ENCODE results near the gene CACYBP.

The CACYBP gene

DNA sequence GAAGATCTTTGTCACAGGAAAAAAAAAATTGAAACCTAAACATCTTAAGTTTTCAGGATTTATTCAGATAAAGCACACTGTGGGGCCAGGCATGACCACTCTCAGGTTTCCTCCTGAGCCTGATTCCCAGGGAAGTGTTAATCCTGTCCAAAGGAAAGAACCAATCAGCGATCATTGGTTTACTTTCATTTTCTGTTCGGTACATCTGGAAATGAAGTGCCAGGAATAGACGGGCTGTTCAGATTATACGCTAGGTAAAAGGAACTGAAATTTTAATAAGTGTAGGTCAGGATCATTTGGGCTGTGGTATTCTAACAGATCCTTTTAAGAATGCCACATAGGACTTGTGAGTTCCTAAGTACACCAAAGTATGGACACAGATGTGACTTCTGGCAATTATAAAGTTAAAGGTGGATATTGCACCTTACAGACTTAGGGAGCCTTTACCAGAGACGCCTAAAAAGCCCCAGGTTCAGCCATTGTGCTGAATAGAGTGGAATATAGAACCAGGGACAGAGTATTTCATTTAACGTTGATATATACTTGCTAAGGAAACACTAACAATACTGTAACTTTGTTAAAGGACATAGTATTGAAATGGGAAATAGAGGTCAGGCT, 9.3 kb upstream of the CACYBP start:
- H3F3A ChIP-seq (ENCODE audit: insufficient read depth, low read length): no peaks in the 10 kb centered on the region
- H3K9me2 ChIP-seq (ENCODE audit: low read depth, low read length): no peaks in the 10 kb centered on the region
- H3K36me3 ChIP-seq (ENCODE audit: insufficient read depth, low read length): peaks cover 80% of the 10 kb centered on the region
- no peak overlapping the region for H3K27ac ChIP-seq (ENCODE audit: low read depth, low read length, poor library complexity, severe bottlenecking)
- no peak overlapping the region for H2AFZ ChIP-seq (ENCODE audit: low read length)
- H3K79me2 ChIP-seq (ENCODE audit: insufficient read depth, low read length): no peaks in the 10 kb centered on the region
- H3K4me3 ChIP-seq (ENCODE audit: low read depth, low read length, poor library complexity, severe bottlenecking): no peak overlapping the region
- H3K4me2 ChIP-seq (ENCODE audit: low read length): peak overlapping the region; percentile 51
- H3K9me3 ChIP-seq (ENCODE audit: low read length): no peaks in the 10 kb centered on the region
- peaks cover 5% of the 10 kb centered on the region for H3K4me1 ChIP-seq (ENCODE audit: insufficient read depth, low read length, severe bottlenecking)
- H3K27me3 ChIP-seq (ENCODE audit: insufficient read depth, low read length): no peaks in the 10 kb centered on the region
- TF ChIP-seq CTCF (IDR thresholded peaks at IDR 0.05; ENCODE audit: low read length) (no peak), EZH2 (IDR thresholded peaks at IDR 0.05; ENCODE audit: borderline replicate concordance, low read length) (no peak)
- peak overlapping the region; percentile 6; the same call in 1 of the 2 replicates for H3K9ac ChIP-seq (ENCODE audit: low read length)
- H4K20me1 ChIP-seq (ENCODE audit: insufficient read depth, low read length): no peaks in the 10 kb centered on the region

DNA sequence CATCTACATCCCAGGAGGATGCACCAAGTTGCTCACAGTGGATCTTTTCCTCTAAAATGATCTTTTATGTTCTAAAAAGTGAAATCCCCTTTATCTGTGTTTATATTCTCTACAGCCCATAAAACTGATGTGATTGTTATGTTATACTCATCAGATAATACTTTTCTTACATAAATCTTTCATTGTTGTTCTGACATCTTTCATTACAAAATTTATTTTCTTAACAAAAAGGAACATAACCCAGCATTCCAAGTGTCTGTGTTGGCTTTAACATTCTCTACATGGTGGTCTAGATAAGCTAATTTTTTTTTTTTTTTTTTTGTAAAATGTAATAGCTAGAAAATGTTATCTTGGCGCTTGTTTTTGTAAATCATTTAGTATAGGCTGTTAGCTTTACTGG, 8.3 kb upstream of the CACYBP start:
- Histone ChIP-seq H3K9me2 (ENCODE audit: low read depth, low read length) (no peaks in the 10 kb centered on the region), H3K9me3 (ENCODE audit: low read length) (no peaks in the 10 kb centered on the region), H3K9ac (ENCODE audit: low read length) (no peak overlapping the region), H3K79me2 (ENCODE audit: insufficient read depth, low read length) (no peaks in the 10 kb centered on the region), H3K4me2 (ENCODE audit: low read length) (no peak overlapping the region), H4K20me1 (ENCODE audit: insufficient read depth, low read length) (no peaks in the 10 kb centered on the region), H3K4me3 (ENCODE audit: low read depth, low read length, poor library complexity, severe bottlenecking) (no peak overlapping the region), H3F3A (ENCODE audit: insufficient read depth, low read length) (no peaks in the 10 kb centered on the region), H2AFZ (ENCODE audit: low read length) (no peak overlapping the region), H3K36me3 (ENCODE audit: insufficient read depth, low read length) (peaks cover 86% of the 10 kb centered on the region), H3K27ac (ENCODE audit: low read depth, low read length, poor library complexity, severe bottlenecking) (no peak overlapping the region), H3K4me1 (ENCODE audit: insufficient read depth, low read length, severe bottlenecking) (peaks cover 5% of the 10 kb centered on the region), H3K27me3 (ENCODE audit: insufficient read depth, low read length) (no peaks in the 10 kb centered on the region)
- TF ChIP-seq EZH2 (IDR thresholded peaks at IDR 0.05; ENCODE audit: borderline replicate concordance, low read length): no peak
- no peak for TF ChIP-seq CTCF (IDR thresholded peaks at IDR 0.05; ENCODE audit: low read length)

GRCh38 chr1:174995121-174995520, 4.6 kb upstream of the CACYBP start:
- H3K4me2 ChIP-seq (ENCODE audit: low read length): no peak overlapping the region
- no peak overlapping the region for H3K9ac ChIP-seq (ENCODE audit: low read length)
- H3K36me3 ChIP-seq (ENCODE audit: insufficient read depth, low read length): peaks cover 65% of the 10 kb centered on the region
- no peak overlapping the region for H2AFZ ChIP-seq (ENCODE audit: low read length)
- no peaks in the 10 kb centered on the region for H3K27me3 ChIP-seq (ENCODE audit: insufficient read depth, low read length)
- H3K4me3 ChIP-seq (ENCODE audit: low read depth, low read length, poor library complexity, severe bottlenecking): no peak overlapping the region
- no peaks in the 10 kb centered on the region for H3K9me3 ChIP-seq (ENCODE audit: low read length)
- H3K9me2 ChIP-seq (ENCODE audit: low read depth, low read length): no peaks in the 10 kb centered on the region
- H3K4me1 ChIP-seq (ENCODE audit: insufficient read depth, low read length, severe bottlenecking): peaks cover 17% of the 10 kb centered on the region
- TF ChIP-seq CTCF (IDR thresholded peaks at IDR 0.05; ENCODE audit: low read length) (no peak), EZH2 (IDR thresholded peaks at IDR 0.05; ENCODE audit: borderline replicate concordance, low read length) (no peak)
- no peaks in the 10 kb centered on the region; the same call in 1 of the 2 replicates for H3F3A ChIP-seq (ENCODE audit: insufficient read depth, low read length)
- no peaks in the 10 kb centered on the region for H4K20me1 ChIP-seq (ENCODE audit: insufficient read depth, low read length)
- H3K27ac ChIP-seq (ENCODE audit: low read depth, low read length, poor library complexity, severe bottlenecking): no peak overlapping the region
- H3K79me2 ChIP-seq (ENCODE audit: insufficient read depth, low read length): peaks cover 2% of the 10 kb centered on the region
